K562 (cell line): ENCODE measurements around the gene LACTBL1. TPM values are rescaled to one million over a fixed set of nuclear protein-coding genes. Genes with fewer than 3 reads are reported as not detected.

Experiments used
- FUS ChIP-seq: fragments of 200-400 bp; formaldehyde crosslinking; optimal IDR thresholded peaks from 2 replicates; pipeline ENCODE3; 2017; ENCODE audit warnings: low read depth, low read length
- HNRNPH1 ChIP-seq: fragments of 200-400 bp; formaldehyde crosslinking; optimal IDR thresholded peaks from 2 replicates; pipeline ENCODE3; 2017; ENCODE audit warnings: low read depth, mild to moderate bottlenecking, low read length, moderate library complexity
- TAF9B ChIP-seq: fragments of 450-650 bp; IDR thresholded peaks from 2 replicates; pipeline ENCODE4 v1.6.1; 2018; ENCODE audit warnings: mild to moderate bottlenecking; ENCODE audit not compliant: partially characterized antibody
- polyA plus RNA-seq, 8 experiments: library from polyadenylated mRNA; depleted of rRNA in 4 of 8; stranded (reverse) in 5 of 8; unstranded in 3 of 8; fragments of >200 nt; fragmentation: Nextera tagmentation in 2 of 8; fragmentation: Illumina TruSeq in 1 of 8; extraction: Ambion mirVana in 2 of 8; extraction: Trizol in 1 of 8; gene quantifications; 2 replicates each; pipeline versions ENCODE4 v1.2.1 to v1.2.3, GENCODE V29; 2011 to 2014; ENCODE audit warnings: inconsistent platforms in 1 of 8, missing spikeins in 1 of 8
- total RNA-seq, 7 experiments: library from RNA; depleted of rRNA in 6 of 7; stranded (reverse); fragments of >200 nt in 6 of 7; fragmentation: Illumina TruSeq in 2 of 7; extraction: Trizol in 2 of 7; gene quantifications; 2 replicates each; pipeline versions ENCODE4 v1.2.1 to v1.2.3, GENCODE V29; 2011 to 2021; ENCODE audit warnings: low replicate concordance in 1 of 7
- TF ChIP-seq, protein P1 (sequence below): fragments of 200-800 bp; sonication (Bioruptor generic); IDR thresholded peaks from 2 replicates; pipeline ENCODE4 v1.6.1; 2016; ENCODE audit warnings: missing genetic modification characterization, missing compliant biosample characterization

The LACTBL1 gene
- total and polyA plus RNA-seq, 9 of the 15 experiments (the other 6 are each of a cell fraction or from before 2014, with no cell fraction given), result not detected

- TF ChIP-seq TAF9B (no peak), HNRNPH1 (no peak), FUS (no peak)
- TF ChIP-seq, protein P1, sequence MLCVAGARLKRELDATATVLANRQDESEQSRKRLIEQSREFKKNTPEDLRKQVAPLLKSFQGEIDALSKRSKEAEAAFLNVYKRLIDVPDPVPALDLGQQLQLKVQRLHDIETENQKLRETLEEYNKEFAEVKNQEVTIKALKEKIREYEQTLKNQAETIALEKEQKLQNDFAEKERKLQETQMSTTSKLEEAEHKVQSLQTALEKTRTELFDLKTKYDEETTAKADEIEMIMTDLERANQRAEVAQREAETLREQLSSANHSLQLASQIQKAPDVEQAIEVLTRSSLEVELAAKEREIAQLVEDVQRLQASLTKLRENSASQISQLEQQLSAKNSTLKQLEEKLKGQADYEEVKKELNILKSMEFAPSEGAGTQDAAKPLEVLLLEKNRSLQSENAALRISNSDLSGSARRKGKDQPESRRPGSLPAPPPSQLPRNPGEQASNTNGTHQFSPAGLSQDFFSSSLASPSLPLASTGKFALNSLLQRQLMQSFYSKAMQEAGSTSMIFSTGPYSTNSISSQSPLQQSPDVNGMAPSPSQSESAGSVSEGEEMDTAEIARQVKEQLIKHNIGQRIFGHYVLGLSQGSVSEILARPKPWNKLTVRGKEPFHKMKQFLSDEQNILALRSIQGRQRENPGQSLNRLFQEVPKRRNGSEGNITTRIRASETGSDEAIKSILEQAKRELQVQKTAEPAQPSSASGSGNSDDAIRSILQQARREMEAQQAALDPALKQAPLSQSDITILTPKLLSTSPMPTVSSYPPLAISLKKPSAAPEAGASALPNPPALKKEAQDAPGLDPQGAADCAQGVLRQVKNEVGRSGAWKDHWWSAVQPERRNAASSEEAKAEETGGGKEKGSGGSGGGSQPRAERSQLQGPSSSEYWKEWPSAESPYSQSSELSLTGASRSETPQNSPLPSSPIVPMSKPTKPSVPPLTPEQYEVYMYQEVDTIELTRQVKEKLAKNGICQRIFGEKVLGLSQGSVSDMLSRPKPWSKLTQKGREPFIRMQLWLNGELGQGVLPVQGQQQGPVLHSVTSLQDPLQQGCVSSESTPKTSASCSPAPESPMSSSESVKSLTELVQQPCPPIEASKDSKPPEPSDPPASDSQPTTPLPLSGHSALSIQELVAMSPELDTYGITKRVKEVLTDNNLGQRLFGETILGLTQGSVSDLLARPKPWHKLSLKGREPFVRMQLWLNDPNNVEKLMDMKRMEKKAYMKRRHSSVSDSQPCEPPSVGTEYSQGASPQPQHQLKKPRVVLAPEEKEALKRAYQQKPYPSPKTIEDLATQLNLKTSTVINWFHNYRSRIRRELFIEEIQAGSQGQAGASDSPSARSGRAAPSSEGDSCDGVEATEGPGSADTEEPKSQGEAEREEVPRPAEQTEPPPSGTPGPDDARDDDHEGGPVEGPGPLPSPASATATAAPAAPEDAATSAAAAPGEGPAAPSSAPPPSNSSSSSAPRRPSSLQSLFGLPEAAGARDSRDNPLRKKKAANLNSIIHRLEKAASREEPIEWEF (CRISPR knock-in tag), result no peak
These were observed 3.0 kb upstream of the LACTBL1 start (continued) for GRCh38 chr1:22975694-22976093.
